Measurements from ENCODE around the gene RPRD2. TPM values are rescaled to one million over a fixed set of nuclear protein-coding genes. Genes with fewer than 3 reads are reported as not detected.

Gene RPRD2
- polyA plus RNA-seq, 3 donors = 5.9 to 9.7 (median 8.2) TPM

GRCh38 chr1:150473659-150474058, 109.7 kb downstream of the RPRD2 start:
- H3K9me3 ChIP-seq (replicated peaks in 1 of 2; ENCODE audit: control insufficient read depth in 1 of 2, insufficient read depth in 1 of 2, low read length in 2 of 2) = no peaks in the 10 kb centered on the region
- Mint-ChIP-seq H3K4me1 (no peaks in the 10 kb centered on the region), H3K27ac (no peak overlapping the region), H3K36me3 (peaks cover 35 to 43% of the 10 kb centered on the region in 2 donors), H3K27me3 (ENCODE audit: low read depth in 3 of 3) (peaks cover 0 to 2% (median 1%) of the 10 kb centered on the region in 3 donors), H3K4me3 (no peak overlapping the region), H3K9me3 (no peaks in the 10 kb centered on the region)
- no peaks in the 10 kb centered on the region for H3K79me2 ChIP-seq (ENCODE audit: insufficient read depth, low read length)
- TF ChIP-seq CTCF (IDR thresholded peaks at IDR 0.05) = no peak
- H3K9ac ChIP-seq (ENCODE audit: insufficient read depth, low read length, poor library complexity, severe bottlenecking) = no peak overlapping the region
- H4K20me1 ChIP-seq (ENCODE audit: insufficient read depth, low read length) = no peaks in the 10 kb centered on the region
- intact Hi-C loops (cut with micrococcal nuclease) = no loop called here
- H3K4me2 ChIP-seq (replicated peaks; ENCODE audit: extremely low read depth, low read length, poor library complexity, severe bottlenecking) = no peak overlapping the region
- peaks cover 38 to 52% of the 10 kb centered on the region in 2 donors for H3K36me3 ChIP-seq (replicated peaks in 1 of 2; ENCODE audit: control insufficient read depth in 1 of 2, insufficient read depth in 2 of 2, low read length in 2 of 2)
- no peak for DNase-seq
- H3K27me3 ChIP-seq (ENCODE audit: control insufficient read depth in 2 of 2, insufficient read depth in 2 of 2, low read length in 2 of 2) = no peaks in the 10 kb centered on the region
- 80% methylated on average over 1 of the region's 4 CpGs for WGBS (ENCODE audit: insufficient coverage)
- H3K4me3 ChIP-seq (replicated peaks in 1 of 3; ENCODE audit: low read depth in 2 of 3, low read length in 3 of 3) = no peak overlapping the region
- H2AFZ ChIP-seq (ENCODE audit: insufficient read depth, low read depth, low read length, poor library complexity, severe bottlenecking) = no peak overlapping the region
- no peaks in the 10 kb centered on the region for H3K4me1 ChIP-seq (ENCODE audit: control insufficient read depth in 1 of 2, insufficient read depth in 2 of 2, low read length in 2 of 2)
- H3K27ac ChIP-seq (ENCODE audit: low read depth in 1 of 2, low read length in 2 of 2) = no peak overlapping the region

DNA sequence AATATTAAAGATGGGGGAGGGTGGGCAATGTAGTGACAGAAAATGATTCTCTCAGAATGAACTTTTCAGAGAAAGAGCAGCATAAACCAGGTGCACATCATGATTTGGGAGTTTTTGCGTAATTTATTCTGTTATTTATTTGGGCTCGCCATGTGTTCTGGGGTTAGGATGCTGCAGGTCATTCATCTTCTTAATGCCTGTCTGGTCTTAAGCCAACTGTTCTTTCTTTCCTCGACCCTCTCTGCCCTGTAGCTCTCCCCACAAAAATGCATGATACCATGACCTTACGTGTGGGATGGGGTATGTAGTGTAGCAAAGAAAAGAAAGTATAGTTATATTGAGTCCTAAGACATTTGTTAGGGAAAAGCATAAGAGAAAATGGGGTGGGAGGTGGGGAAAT, 110.9 kb downstream of the RPRD2 start:
- no CpG with 5 or more reads among the region's 4 CpGs for WGBS (ENCODE audit: insufficient coverage)
- no peaks in the 10 kb centered on the region for H3K79me2 ChIP-seq (ENCODE audit: insufficient read depth, low read length)

More for the DNA sequence above, 110.9 kb downstream of the RPRD2 start:
- no peaks in the 10 kb centered on the region for H3K4me1 Mint-ChIP-seq
- Histone ChIP-seq H3K9ac (ENCODE audit: insufficient read depth, low read length, poor library complexity, severe bottlenecking) (no peak overlapping the region), H3K4me2 (replicated peaks; ENCODE audit: extremely low read depth, low read length, poor library complexity, severe bottlenecking) (no peak overlapping the region), H2AFZ (ENCODE audit: insufficient read depth, low read depth, low read length, poor library complexity, severe bottlenecking) (no peak overlapping the region), H3K9me3 (replicated peaks in 1 of 2; ENCODE audit: control insufficient read depth in 1 of 2, insufficient read depth in 1 of 2, low read length in 2 of 2) (no peaks in the 10 kb centered on the region), H3K4me1 (ENCODE audit: control insufficient read depth in 1 of 2, insufficient read depth in 2 of 2, low read length in 2 of 2) (no peaks in the 10 kb centered on the region), H4K20me1 (ENCODE audit: insufficient read depth, low read length) (no peaks in the 10 kb centered on the region), H3K4me3 (replicated peaks in 1 of 3; ENCODE audit: low read depth in 2 of 3, low read length in 3 of 3) (no peak overlapping the region), H3K27me3 (ENCODE audit: control insufficient read depth in 2 of 2, insufficient read depth in 2 of 2, low read length in 2 of 2) (peaks cover 0 to 2% of the 10 kb centered on the region in 2 donors), H3K36me3 (replicated peaks in 1 of 2; ENCODE audit: control insufficient read depth in 1 of 2, insufficient read depth in 2 of 2, low read length in 2 of 2) (peaks cover 36 to 43% of the 10 kb centered on the region in 2 donors), H3K27ac (ENCODE audit: low read depth in 1 of 2, low read length in 2 of 2) (no peak overlapping the region)
- H3K9me3 Mint-ChIP-seq = no peaks in the 10 kb centered on the region
- intact Hi-C loops (cut with micrococcal nuclease) = no loop called here
- no peak for DNase-seq
- H3K36me3 Mint-ChIP-seq = peaks cover 33 to 38% of the 10 kb centered on the region in 2 donors
- peaks cover 0 to 2% (median 0%) of the 10 kb centered on the region in 3 donors for H3K27me3 Mint-ChIP-seq (ENCODE audit: low read depth in 3 of 3)
- H3K27ac Mint-ChIP-seq = peak overlapping the region in 1 of 7 donors; percentile 28
- no peak overlapping the region for H3K4me3 Mint-ChIP-seq
- no peak for TF ChIP-seq CTCF (IDR thresholded peaks at IDR 0.05)

Data from CD14-positive monocyte (primary cell).